Heart left ventricle (tissue), 16 donors: ENCODE data around the gene MINDY3. TPM values are rescaled to one million over a fixed set of nuclear protein-coding genes. Genes with fewer than 3 reads are reported as not detected.

Source experiments
- ATAC-seq, 4 donors: fragments of 200-7000 bp; cut with Tn5 transposase; one replicate each; pipeline ENCODE4 v1.9.1; 2020 to 2022; ENCODE audit warnings: moderate library complexity in 4 of 4, mild to moderate bottlenecking in 3 of 4, moderate number of reproducible peaks in 1 of 4
- DNase-seq, 5 donors: peaks; one replicate each; pipeline ENCODE4 v3.0.0-alpha.2; 2020
- H3K27ac ChIP-seq, 12 donors: fragments of 200-600 bp; sonication (generic) in 4 of 12; one replicate each; pipeline versions ENCODE4 v1.5.0 to v1.8.0; 2016 to 2022; ENCODE audit warnings: mild to moderate bottlenecking in 2 of 12
- H3K27me3 ChIP-seq, 9 donors: fragments of 200-600 bp; sonication (generic) in 2 of 9; one replicate each; pipeline versions ENCODE4 v1.5.1 to v1.8.0; 2016 to 2022; ENCODE audit warnings: mild to moderate bottlenecking in 3 of 9
- H3K36me3 ChIP-seq, 9 donors: fragments of 200-600 bp; sonication (generic) in 2 of 9; one replicate each; pipeline versions ENCODE4 v1.5.0 to v1.8.0; 2018 to 2022; ENCODE audit warnings: mild to moderate bottlenecking in 2 of 9
- H3K4me1 ChIP-seq, 12 donors: fragments of 200-600 bp; sonication (generic) in 4 of 12; one replicate each; pipeline versions ENCODE4 v1.5.0 to v1.8.0; 2016 to 2022; ENCODE audit warnings: mild to moderate bottlenecking in 3 of 12
- H3K4me3 ChIP-seq, 12 donors: fragments of 200-600 bp; sonication (generic) in 4 of 12; one replicate each; pipeline versions ENCODE4 v1.5.0 to v1.8.0; 2017 to 2022; ENCODE audit warnings: mild to moderate bottlenecking in 9 of 12, moderate library complexity in 4 of 12
- H3K9me3 ChIP-seq, 12 donors: fragments of 200-600 bp; sonication (generic) in 4 of 12; one replicate each; pipeline versions ENCODE4 v1.5.0 to v1.8.0; 2016 to 2022; ENCODE audit warnings: mild to moderate bottlenecking in 1 of 12
- POLR2A ChIP-seq, 2 donors: fragments of 450-650 bp; IDR thresholded peaks; one replicate each; pipeline ENCODE4 v1.6.1; 2017; ENCODE audit warnings: antibody characterized with exemption in 2 of 2, mild to moderate bottlenecking in 2 of 2, moderate library complexity in 2 of 2
- WGBS, 4 donors: extraction: QIAGEN DNeasy Blood & Tissue Kit in 2 of 4; methylation state at CpG; one replicate each; pipeline versions ENCODE4 v1.1.5 to v1.1.7; 2013 to 2018; 5-methylcytosine and 5-hydroxymethylcytosine counted together
- intact Hi-C, 10 donors: fragments of 100-400 bp; cut with DNase I; formaldehyde crosslinking; loops; one replicate each; pipeline versions ENCODE4 v1.11.1 to v1.14.2; 2022
- polyA plus RNA-seq, 2 donors: library from polyadenylated mRNA; stranded (reverse); fragments of 200-250 nt; gene quantifications; one replicate each; pipeline ENCODE4 v1.2.3, GENCODE V29; 2013
- total RNA-seq, 9 donors: library from RNA; depleted of rRNA in 2 of 9; stranded (reverse); fragments of >200 nt in 2 of 9; fragmentation: NEBNext Ultra II Directional in 3 of 9; extraction: Animal tissue kit (Norgen Biotek cat#: 25700) in 3 of 9; gene quantifications; one replicate each; pipeline versions ENCODE4 v1.1.0 to v1.2.4, GENCODE V29; 2016 to 2023
- TF ChIP-seq, protein P1 (sequence below), 12 donors: fragments of 200-600 bp; sonication (generic) in 4 of 12; IDR thresholded peaks; one replicate each; pipeline versions ENCODE4 v1.5.0 to v1.8.0; 2018 to 2022; ENCODE audit warnings: antibody characterized with exemption in 12 of 12, mild to moderate bottlenecking in 5 of 12
- donor health status: ischemic (EF 13 %, LVEDD 7.1; RV severe dilation, severe dysfunction).
- donor health status: healthy with polysubstance abuse.
- donor health status: DM: no; HTN: yes; CAD: no.
- donor health status: DM: no; HTN: no; CAD: no.
- donor health status: ischemic (EF 25% LVEDD 6.9; RV normal size, moderate dysfunction).
- donor health status: ischemic (EF 25% LVEDD 5.7; RV mildly dilated, moderate dysfunction).
- donor health status: healthy.
- donor health status: DM: yes; HTN: yes; CAD: no.
- donor health status: ischemic (EF 35%, LVEDD 5.7; RV mildly dilated, moderate dysfunction).
- donor health status: nonischemic (EF 11% LVEDD 7.7; RV severe dilation, severe dysfunction).
- donor health status: DM: yes; HTN: yes; CAD: no.
- donor health status: PGD.
- donor health status: ischemic (EF 29% LVEDD 5.4; RV normal size, mild dysfunction).
- donor health status: nonischemic (EF 23%, LVEDD 6.1; RV moderate dilation, normal function).

Gene MINDY3
- total and polyA plus RNA-seq, 11 donors, result 7.6 to 31.0 (median 21.0) TPM

DNA sequence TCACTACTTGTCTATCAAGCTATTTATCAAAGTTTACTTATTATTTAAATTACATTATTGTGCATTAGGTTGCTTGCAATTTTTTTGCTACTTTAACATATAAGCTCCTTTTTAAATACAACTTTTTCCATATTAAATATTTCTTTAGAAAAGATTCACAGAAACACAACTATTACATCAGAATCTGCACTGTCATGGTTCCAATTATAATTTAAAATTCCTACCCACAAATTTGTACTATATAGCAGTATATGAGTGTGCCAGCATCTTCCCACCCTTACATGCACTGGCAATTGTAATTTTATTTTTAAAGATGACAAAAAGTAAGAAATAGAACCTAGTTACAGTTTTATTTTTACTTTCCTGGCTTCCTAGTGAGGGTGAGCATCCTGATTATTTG lies 15.8 kb downstream of the MINDY3 start:
- Histone ChIP-seq H3K27me3 (no peaks in the 10 kb centered on the region), H3K9me3 (no peaks in the 10 kb centered on the region), H3K36me3 (peaks cover 0 to 18% (median 5%) of the 10 kb centered on the region in 9 donors), H3K4me3 (no peak overlapping the region), H3K4me1 (peaks cover 0 to 43% (median 5%) of the 10 kb centered on the region in 12 donors), H3K27ac (no peak overlapping the region)
- no peak for ATAC-seq
- intact Hi-C loops, result no loop called here
- TF ChIP-seq, protein P1, sequence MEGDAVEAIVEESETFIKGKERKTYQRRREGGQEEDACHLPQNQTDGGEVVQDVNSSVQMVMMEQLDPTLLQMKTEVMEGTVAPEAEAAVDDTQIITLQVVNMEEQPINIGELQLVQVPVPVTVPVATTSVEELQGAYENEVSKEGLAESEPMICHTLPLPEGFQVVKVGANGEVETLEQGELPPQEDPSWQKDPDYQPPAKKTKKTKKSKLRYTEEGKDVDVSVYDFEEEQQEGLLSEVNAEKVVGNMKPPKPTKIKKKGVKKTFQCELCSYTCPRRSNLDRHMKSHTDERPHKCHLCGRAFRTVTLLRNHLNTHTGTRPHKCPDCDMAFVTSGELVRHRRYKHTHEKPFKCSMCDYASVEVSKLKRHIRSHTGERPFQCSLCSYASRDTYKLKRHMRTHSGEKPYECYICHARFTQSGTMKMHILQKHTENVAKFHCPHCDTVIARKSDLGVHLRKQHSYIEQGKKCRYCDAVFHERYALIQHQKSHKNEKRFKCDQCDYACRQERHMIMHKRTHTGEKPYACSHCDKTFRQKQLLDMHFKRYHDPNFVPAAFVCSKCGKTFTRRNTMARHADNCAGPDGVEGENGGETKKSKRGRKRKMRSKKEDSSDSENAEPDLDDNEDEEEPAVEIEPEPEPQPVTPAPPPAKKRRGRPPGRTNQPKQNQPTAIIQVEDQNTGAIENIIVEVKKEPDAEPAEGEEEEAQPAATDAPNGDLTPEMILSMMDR (IDR thresholded peaks at IDR 0.05), result no peak
- no peak for TF ChIP-seq POLR2A (IDR thresholded peaks at IDR 0.05)
- DNase-seq, result no peak

DNA sequence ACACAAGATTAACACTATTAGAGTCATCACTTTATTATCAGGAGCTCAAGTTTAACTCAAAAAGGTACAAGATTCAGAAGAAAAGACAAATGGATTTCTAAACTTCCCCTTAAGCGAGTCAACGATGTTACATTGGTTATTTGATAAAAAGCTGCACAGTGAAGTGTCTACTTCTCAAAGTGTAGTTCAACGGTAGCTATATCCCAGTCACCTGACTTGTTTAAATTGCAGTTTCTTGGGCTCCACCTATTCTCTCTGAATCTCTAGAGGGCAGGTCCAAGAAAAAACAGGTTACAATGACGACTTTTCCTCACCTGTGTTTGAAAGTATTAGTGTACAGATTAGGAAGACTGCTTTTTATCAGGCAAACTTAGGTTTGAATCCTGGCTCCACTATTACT lies 16.6 kb downstream of the MINDY3 start:
- Histone ChIP-seq H3K27ac (no peak overlapping the region), H3K4me1 (peaks cover 0 to 35% (median 5%) of the 10 kb centered on the region in 12 donors), H3K36me3 (peaks cover 0 to 18% (median 8%) of the 10 kb centered on the region in 9 donors), H3K4me3 (no peak overlapping the region), H3K27me3 (no peaks in the 10 kb centered on the region), H3K9me3 (no peaks in the 10 kb centered on the region)
- no peak for ATAC-seq
- no peak for DNase-seq
- intact Hi-C loops, result no loop called here
- 72 to 88% (median 79%) methylated on average over 4 of the region's 4 CpGs for WGBS, 4 donors
- TF ChIP-seq, protein P1 (IDR thresholded peaks at IDR 0.05), result no peak
- TF ChIP-seq POLR2A (IDR thresholded peaks at IDR 0.05), result no peak

DNA sequence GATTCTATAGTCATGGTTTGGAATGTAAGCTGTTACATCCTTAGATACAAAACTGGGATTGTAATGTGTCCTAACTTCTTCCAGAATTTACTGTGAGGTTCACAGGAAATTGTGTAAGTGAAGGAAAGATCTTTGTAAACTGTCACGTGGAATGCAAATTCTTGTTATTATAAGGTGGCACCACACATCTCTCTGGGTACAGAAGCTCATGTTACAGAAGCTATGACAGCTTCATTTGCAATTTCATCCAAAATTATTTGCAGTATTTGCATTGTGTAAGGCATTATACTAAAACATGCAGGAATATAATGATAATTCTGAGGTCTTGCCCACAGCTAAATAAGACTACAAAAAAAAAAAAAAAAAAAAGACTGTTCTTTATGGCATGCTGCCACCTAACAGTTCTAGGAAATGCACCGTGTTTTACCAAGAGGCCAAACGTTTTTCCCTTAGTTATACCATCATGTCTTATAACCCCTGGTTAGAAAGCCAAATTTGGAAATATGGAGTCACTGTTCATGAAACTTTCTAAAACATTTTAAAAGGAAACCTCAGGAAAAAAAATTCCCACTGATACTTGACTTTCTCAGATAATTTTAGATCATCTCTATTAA lies 17.6 kb downstream of the MINDY3 start:
- DNase-seq, result no peak
- TF ChIP-seq POLR2A (IDR thresholded peaks at IDR 0.05), result no peak
- TF ChIP-seq, protein P1 (IDR thresholded peaks at IDR 0.05), result no peak
- Histone ChIP-seq H3K36me3 (peaks cover 0 to 21% (median 3%) of the 10 kb centered on the region in 9 donors), H3K27ac (peak overlapping the region in 1 of 12 donors; percentile 46), H3K9me3 (no peaks in the 10 kb centered on the region), H3K27me3 (no peaks in the 10 kb centered on the region), H3K4me1 (peaks cover 0 to 35% (median 5%) of the 10 kb centered on the region in 12 donors), H3K4me3 (no peak overlapping the region)
- intact Hi-C loops, result no loop called here
- WGBS, 4 donors, result 16 to 21% (median 19%) methylated on average over 3 of the region's 3 CpGs
- ATAC-seq, result no peak

DNA sequence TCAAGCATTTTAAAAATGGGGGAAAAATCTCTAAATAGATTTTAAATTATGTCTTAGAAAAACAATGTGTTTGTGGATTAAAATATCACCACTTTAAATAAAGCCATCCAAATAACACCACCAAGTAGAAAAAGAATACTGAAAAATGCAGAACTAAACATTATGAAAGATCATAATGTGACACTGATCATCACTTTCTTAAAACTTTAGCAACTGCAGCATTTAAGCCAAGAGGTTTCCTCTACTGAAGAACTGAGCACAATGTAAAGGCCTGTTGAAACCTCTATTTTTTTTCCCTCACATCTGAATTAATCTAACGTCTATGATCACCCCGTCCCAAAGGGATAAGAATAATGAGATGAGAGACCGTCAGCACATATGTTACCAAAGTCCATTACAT lies 18.6 kb downstream of the MINDY3 start:
- TF ChIP-seq POLR2A (IDR thresholded peaks at IDR 0.05), result no peak
- TF ChIP-seq, protein P1 (IDR thresholded peaks at IDR 0.05), result no peak
- H3K9me3 ChIP-seq, result no peaks in the 10 kb centered on the region
- H3K36me3 ChIP-seq, result peaks cover 0 to 23% (median 7%) of the 10 kb centered on the region in 9 donors
- peak overlapping the region in 1 of 12 donors; percentile 46 for H3K27ac ChIP-seq
- no peak for DNase-seq
- no peaks in the 10 kb centered on the region for H3K27me3 ChIP-seq
- 63 to 69% (median 67%) methylated on average over 3 of the region's 3 CpGs for WGBS, 4 donors
- H3K4me1 ChIP-seq, result peaks cover 0 to 35% (median 5%) of the 10 kb centered on the region in 12 donors
- no peak for ATAC-seq
- H3K4me3 ChIP-seq, result no peak overlapping the region
- intact Hi-C loops, result no loop called here
